ENCODE results near the gene MAP7D2.
A peak's percentile ranks its signal among the peaks of the same experiment; 100 is the strongest.

Gene MAP7D2

DNA sequence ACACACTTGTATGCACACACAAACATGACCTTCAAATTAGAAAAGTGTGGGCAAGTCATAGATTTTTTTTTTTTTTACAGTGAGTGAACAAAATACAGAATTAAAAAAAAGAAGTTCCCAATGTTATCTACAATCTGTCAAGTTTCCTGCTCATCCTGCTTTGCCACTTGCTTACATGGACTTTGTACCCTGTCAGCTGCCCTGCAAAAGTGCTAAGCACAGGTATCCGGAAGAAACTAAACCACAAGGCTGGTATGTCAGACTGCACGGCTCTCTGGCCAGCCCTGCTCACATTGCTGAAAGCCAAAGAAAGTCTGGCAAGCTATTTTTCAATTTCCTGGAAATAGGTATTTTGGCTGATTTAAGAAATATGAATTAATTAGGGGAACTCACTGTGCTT, 87.0 kb downstream of the MAP7D2 start:
- ChIA-PET CTCF (no interaction called here), POLR2A (no interaction called here)
- no peaks in the 10 kb centered on the region for H3K9me3 ChIP-seq (ENCODE audit: control insufficient read depth, insufficient read depth, low read depth, low read length)
- H3K27ac ChIP-seq (ENCODE audit: extremely low read depth, low read depth, low read length) = no peak overlapping the region
- H3K4me1 ChIP-seq (ENCODE audit: control insufficient read depth, insufficient read depth, low read length) = no peaks in the 10 kb centered on the region
- H3K36me3 ChIP-seq (ENCODE audit: control insufficient read depth in 2 of 2, insufficient read depth in 1 of 2, low read length in 2 of 2) = peaks cover 0 to 7% of the 10 kb centered on the region in 2 experiments; a peak in 1 of 3 replicates
- no peak overlapping the region for H3K4me3 ChIP-seq (ENCODE audit: low read depth, low read length)
- no peak for TF ChIP-seq ZNF223 (tag by site-specific recombination; IDR thresholded peaks at IDR 0.05)
- TF ChIP-seq ZNF16 (tag by site-specific recombination; IDR thresholded peaks at IDR 0.05; ENCODE audit: low read depth) = no peak
- no peak for TF ChIP-seq BCL11B (tag by site-specific recombination; IDR thresholded peaks at IDR 0.05; ENCODE audit: low read depth)
- TF ChIP-seq MZF1 (tag by site-specific recombination; IDR thresholded peaks at IDR 0.05; ENCODE audit: borderline replicate concordance) = no peak
- no peak for TF ChIP-seq ZNF114 (tag by site-specific recombination; IDR thresholded peaks at IDR 0.05)
- no peak for TF ChIP-seq ZNF707 (tag by site-specific recombination; IDR thresholded peaks at IDR 0.05)
- no peak for TF ChIP-seq KLF1 (tag by site-specific recombination; IDR thresholded peaks at IDR 0.05)
- no peak for TF ChIP-seq ZSCAN16 (tag by site-specific recombination; IDR thresholded peaks at IDR 0.05)
- TF ChIP-seq, protein P1, sequence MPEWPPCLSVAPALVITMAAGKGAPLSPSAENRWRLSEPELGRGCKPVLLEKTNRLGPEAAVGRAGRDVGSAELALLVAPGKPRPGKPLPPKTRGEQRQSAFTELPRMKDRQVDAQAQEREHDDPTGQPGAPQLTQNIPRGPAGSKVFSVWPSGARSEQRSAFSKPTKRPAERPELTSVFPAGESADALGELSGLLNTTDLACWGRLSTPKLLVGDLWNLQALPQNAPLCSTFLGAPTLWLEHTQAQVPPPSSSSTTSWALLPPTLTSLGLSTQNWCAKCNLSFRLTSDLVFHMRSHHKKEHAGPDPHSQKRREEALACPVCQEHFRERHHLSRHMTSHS (tag by site-specific recombination; IDR thresholded peaks at IDR 0.05) = no peak
- TF ChIP-seq SCRT2 (tag by site-specific recombination; IDR thresholded peaks at IDR 0.05) = no peak
- TF ChIP-seq, protein P2, sequence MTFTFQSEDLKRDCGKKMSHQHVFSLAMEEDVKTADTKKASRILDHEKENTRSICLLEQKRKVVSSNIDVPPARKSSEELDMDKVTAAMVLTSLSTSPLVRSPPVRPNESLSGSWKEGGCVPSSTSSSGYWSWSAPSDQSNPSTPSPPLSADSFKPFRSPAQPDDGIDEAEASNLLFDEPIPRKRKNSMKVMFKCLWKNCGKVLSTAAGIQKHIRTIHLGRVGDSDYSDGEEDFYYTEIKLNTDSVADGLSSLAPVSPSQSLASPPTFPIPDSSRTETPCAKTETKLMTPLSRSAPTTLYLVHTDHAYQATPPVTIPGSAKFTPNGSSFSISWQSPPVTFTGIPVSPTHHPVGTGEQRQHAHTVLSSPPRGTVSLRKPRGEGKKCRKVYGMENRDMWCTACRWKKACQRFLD (tag by site-specific recombination; IDR thresholded peaks at IDR 0.05) = no peak
- TF ChIP-seq ZFP41 (tag by site-specific recombination; IDR thresholded peaks at IDR 0.05; ENCODE audit: borderline replicate concordance) = no peak
- TF ChIP-seq, protein P3, sequence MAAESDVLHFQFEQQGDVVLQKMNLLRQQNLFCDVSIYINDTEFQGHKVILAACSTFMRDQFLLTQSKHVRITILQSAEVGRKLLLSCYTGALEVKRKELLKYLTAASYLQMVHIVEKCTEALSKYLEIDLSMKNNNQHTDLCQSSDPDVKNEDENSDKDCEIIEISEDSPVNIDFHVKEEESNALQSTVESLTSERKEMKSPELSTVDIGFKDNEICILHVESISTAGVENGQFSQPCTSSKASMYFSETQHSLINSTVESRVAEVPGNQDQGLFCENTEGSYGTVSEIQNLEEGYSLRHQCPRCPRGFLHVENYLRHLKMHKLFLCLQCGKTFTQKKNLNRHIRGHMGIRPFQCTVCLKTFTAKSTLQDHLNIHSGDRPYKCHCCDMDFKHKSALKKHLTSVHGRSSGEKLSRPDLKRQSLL (tag by site-specific recombination; IDR thresholded peaks at IDR 0.05) = no peak

DNA sequence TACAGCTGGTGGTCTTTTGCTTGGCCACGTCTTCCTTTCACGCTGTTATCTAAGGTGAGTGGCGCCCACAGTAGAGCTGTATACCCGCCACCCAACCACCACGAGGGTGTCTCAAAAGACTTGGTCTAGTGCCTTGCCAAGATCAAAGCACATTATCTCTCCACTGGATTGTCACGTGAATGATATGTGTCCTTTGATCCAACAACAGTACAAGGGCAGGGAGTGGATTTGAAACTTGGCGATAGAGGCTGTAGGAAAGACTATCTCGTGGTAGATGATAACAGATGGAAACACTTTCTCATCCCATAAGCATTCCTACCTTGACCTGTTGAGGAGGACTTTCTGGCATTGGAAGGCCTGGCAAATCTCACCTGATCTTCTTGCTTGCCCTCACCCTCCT, 88.1 kb downstream of the MAP7D2 start:
- ChIA-PET CTCF (interaction anchor here (0.5 to 0.6 kb wide), 2 partner anchors 86 to 103 kb away, joined by 3 read pairs; no protein-coding TSS in a partner anchor), POLR2A (no interaction called here)
- no peak overlapping the region for H3K27ac ChIP-seq (ENCODE audit: extremely low read depth, low read depth, low read length)
- no peak overlapping the region for H3K4me3 ChIP-seq (ENCODE audit: low read depth, low read length)
- TF ChIP-seq, protein P4, sequence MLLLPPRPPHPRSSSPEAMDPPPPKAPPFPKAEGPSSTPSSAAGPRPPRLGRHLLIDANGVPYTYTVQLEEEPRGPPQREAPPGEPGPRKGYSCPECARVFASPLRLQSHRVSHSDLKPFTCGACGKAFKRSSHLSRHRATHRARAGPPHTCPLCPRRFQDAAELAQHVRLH (tag by site-specific recombination; IDR thresholded peaks at IDR 0.05) = no peak
- peak; percentile 92 for TF ChIP-seq ZNF133 (tag by site-specific recombination; IDR thresholded peaks at IDR 0.05)
- no peaks in the 10 kb centered on the region for H3K9me3 ChIP-seq (ENCODE audit: control insufficient read depth, insufficient read depth, low read depth, low read length)
- no peaks in the 10 kb centered on the region for H3K4me1 ChIP-seq (ENCODE audit: control insufficient read depth, insufficient read depth, low read length)
- peaks cover 0 to 10% of the 10 kb centered on the region in 2 experiments; a peak in 1 of 3 replicates for H3K36me3 ChIP-seq (ENCODE audit: control insufficient read depth in 2 of 2, insufficient read depth in 1 of 2, low read length in 2 of 2)

DNA sequence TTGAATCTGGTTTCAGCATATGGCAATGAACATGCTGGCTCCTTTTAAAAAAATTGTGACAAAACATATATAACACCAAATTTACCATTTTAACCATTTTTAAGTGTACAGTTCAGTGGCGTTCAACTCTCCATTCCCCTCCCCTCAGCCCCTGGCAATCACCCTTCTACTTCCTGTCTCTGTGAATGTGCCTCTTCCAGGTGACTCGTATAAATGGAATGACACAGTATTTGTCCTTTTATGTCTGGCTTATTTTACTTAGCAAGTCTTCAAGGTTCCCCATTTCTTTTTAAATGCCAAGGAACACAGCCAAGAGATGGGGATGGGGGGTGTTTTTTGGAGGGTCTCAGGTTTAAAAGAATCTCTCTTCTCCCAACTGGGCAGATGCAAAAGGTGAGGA, 90.4 kb downstream of the MAP7D2 start:
- H3K36me3 ChIP-seq (ENCODE audit: control insufficient read depth in 2 of 2, insufficient read depth in 1 of 2, low read length in 2 of 2) = peaks cover 0 to 18% of the 10 kb centered on the region in 2 experiments; a peak in 1 of 3 replicates
- POLR2A ChIA-PET = no interaction called here
- H3K9me3 ChIP-seq (ENCODE audit: control insufficient read depth, insufficient read depth, low read depth, low read length) = no peaks in the 10 kb centered on the region
- no peak overlapping the region for H3K27ac ChIP-seq (ENCODE audit: extremely low read depth, low read depth, low read length)
- no peak for TF ChIP-seq ZNF658 (tag by site-specific recombination; IDR thresholded peaks at IDR 0.05)
- TF ChIP-seq ZNF629 (tag by site-specific recombination; IDR thresholded peaks at IDR 0.05) = no peak
- TF ChIP-seq EGR2 (tag by site-specific recombination; IDR thresholded peaks at IDR 0.05; ENCODE audit: low read depth) = no peak
- TF ChIP-seq ZNF548 (tag by site-specific recombination; IDR thresholded peaks at IDR 0.05) = no peak
- TF ChIP-seq, protein P5, sequence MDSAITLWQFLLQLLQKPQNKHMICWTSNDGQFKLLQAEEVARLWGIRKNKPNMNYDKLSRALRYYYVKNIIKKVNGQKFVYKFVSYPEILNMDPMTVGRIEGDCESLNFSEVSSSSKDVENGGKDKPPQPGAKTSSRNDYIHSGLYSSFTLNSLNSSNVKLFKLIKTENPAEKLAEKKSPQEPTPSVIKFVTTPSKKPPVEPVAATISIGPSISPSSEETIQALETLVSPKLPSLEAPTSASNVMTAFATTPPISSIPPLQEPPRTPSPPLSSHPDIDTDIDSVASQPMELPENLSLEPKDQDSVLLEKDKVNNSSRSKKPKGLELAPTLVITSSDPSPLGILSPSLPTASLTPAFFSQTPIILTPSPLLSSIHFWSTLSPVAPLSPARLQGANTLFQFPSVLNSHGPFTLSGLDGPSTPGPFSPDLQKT (IDR thresholded peaks at IDR 0.05; ENCODE audit: borderline replicate concordance, low read depth, low read length) = no peak
- no peak overlapping the region for H3K4me3 ChIP-seq (ENCODE audit: low read depth, low read length)
- CTCF ChIA-PET = interaction anchor here (0.6 to 0.8 kb wide), 2 partner anchors 42 to 57 kb away, joined by 3 to 4 read pairs; no protein-coding TSS in a partner anchor
- H3K4me1 ChIP-seq (ENCODE audit: control insufficient read depth, insufficient read depth, low read length) = no peaks in the 10 kb centered on the region
